ENCODE data around the gene NELFA. TPM values are rescaled to one million over a fixed set of nuclear protein-coding genes. Genes with fewer than 3 reads are reported as not detected.

The NELFA gene
- total and polyA plus RNA-seq, 4 donors, result 7.1 to 11.8 (median 9.3) TPM

DNA sequence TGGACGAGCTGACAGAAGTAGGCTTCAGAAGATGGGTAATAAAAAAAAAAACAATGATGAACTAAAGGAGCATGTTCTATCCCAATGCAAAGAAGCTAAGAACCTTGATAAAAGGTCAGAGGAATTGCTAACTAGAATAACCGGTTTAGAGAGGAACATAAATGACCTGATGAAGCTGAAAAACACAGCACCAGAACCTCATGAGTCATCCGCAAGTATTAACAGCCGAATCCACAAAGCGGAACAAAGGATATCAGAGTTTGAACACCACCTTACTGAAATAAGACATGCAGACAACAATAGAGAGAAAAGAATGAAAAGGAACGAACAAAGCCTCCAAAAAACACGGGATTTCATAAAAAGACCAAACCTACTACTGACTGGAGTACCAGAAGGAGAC, 10.5 kb downstream of the NELFA start:
- Histone ChIP-seq H3K36me3 (ENCODE audit: control insufficient read depth in 4 of 4, insufficient read depth in 3 of 4, low read depth in 1 of 4, low read length in 3 of 4) (peaks cover 0 to 3% (median 0%) of the 10 kb centered on the region in 4 donors), H3K9me3 (ENCODE audit: control insufficient read depth in 4 of 4, low read length in 3 of 4) (no peaks in the 10 kb centered on the region), H3K27me3 (ENCODE audit: control insufficient read depth in 4 of 4, insufficient read depth in 4 of 4, low read length in 3 of 4) (no peaks in the 10 kb centered on the region), H3K4me1 (ENCODE audit: control insufficient read depth in 4 of 4, insufficient read depth in 4 of 4, low read length in 3 of 4) (no peaks in the 10 kb centered on the region), H3K4me3 (ENCODE audit: low read depth in 1 of 3, low read length in 3 of 3) (no peak overlapping the region), H3K27ac (ENCODE audit: low read depth in 1 of 2, low read length in 2 of 2) (no peak overlapping the region), H3K9ac (ENCODE audit: low read depth in 1 of 2, low read length in 2 of 2) (no peak overlapping the region)
- WGBS, result 92% methylated on average over 7 of the region's 7 CpGs
- TF ChIP-seq JUND (IDR thresholded peaks at IDR 0.05), result no peak
- no peak for TF ChIP-seq GABPA (IDR thresholded peaks at IDR 0.05 in 1 of 2, conservative IDR thresholded peaks at IDR 0.05 in 1 of 2)
- TF ChIP-seq FOXA1 (IDR thresholded peaks at IDR 0.05), result no peak
- no peak for TF ChIP-seq FOXA2 (IDR thresholded peaks at IDR 0.05)
- TF ChIP-seq, protein P1, sequence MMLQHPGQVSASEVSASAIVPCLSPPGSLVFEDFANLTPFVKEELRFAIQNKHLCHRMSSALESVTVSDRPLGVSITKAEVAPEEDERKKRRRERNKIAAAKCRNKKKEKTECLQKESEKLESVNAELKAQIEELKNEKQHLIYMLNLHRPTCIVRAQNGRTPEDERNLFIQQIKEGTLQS (IDR thresholded peaks at IDR 0.05), result no peak
- TF ChIP-seq HNF4A (conservative IDR thresholded peaks at IDR 0.05), result no peak
- TF ChIP-seq, protein P2, sequence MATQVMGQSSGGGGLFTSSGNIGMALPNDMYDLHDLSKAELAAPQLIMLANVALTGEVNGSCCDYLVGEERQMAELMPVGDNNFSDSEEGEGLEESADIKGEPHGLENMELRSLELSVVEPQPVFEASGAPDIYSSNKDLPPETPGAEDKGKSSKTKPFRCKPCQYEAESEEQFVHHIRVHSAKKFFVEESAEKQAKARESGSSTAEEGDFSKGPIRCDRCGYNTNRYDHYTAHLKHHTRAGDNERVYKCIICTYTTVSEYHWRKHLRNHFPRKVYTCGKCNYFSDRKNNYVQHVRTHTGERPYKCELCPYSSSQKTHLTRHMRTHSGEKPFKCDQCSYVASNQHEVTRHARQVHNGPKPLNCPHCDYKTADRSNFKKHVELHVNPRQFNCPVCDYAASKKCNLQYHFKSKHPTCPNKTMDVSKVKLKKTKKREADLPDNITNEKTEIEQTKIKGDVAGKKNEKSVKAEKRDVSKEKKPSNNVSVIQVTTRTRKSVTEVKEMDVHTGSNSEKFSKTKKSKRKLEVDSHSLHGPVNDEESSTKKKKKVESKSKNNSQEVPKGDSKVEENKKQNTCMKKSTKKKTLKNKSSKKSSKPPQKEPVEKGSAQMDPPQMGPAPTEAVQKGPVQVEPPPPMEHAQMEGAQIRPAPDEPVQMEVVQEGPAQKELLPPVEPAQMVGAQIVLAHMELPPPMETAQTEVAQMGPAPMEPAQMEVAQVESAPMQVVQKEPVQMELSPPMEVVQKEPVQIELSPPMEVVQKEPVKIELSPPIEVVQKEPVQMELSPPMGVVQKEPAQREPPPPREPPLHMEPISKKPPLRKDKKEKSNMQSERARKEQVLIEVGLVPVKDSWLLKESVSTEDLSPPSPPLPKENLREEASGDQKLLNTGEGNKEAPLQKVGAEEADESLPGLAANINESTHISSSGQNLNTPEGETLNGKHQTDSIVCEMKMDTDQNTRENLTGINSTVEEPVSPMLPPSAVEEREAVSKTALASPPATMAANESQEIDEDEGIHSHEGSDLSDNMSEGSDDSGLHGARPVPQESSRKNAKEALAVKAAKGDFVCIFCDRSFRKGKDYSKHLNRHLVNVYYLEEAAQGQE (IDR thresholded peaks at IDR 0.05), result no peak
- TF ChIP-seq TAF1 (conservative IDR thresholded peaks at IDR 0.05), result no peak
- TF ChIP-seq, protein P3, sequence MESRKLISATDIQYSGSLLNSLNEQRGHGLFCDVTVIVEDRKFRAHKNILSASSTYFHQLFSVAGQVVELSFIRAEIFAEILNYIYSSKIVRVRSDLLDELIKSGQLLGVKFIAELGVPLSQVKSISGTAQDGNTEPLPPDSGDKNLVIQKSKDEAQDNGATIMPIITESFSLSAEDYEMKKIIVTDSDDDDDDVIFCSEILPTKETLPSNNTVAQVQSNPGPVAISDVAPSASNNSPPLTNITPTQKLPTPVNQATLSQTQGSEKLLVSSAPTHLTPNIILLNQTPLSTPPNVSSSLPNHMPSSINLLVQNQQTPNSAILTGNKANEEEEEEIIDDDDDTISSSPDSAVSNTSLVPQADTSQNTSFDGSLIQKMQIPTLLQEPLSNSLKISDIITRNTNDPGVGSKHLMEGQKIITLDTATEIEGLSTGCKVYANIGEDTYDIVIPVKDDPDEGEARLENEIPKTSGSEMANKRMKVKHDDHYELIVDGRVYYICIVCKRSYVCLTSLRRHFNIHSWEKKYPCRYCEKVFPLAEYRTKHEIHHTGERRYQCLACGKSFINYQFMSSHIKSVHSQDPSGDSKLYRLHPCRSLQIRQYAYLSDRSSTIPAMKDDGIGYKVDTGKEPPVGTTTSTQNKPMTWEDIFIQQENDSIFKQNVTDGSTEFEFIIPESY (IDR thresholded peaks at IDR 0.05), result no peak
- no peak for TF ChIP-seq SP1 (IDR thresholded peaks at IDR 0.05)
- no peak for TF ChIP-seq EGR1 (IDR thresholded peaks at IDR 0.05; ENCODE audit: low read depth in 2 of 2)
- TF ChIP-seq NR2F2 (IDR thresholded peaks at IDR 0.05), result no peak
- TF ChIP-seq RAD21 (IDR thresholded peaks at IDR 0.05), result no peak
- TF ChIP-seq, protein P4, sequence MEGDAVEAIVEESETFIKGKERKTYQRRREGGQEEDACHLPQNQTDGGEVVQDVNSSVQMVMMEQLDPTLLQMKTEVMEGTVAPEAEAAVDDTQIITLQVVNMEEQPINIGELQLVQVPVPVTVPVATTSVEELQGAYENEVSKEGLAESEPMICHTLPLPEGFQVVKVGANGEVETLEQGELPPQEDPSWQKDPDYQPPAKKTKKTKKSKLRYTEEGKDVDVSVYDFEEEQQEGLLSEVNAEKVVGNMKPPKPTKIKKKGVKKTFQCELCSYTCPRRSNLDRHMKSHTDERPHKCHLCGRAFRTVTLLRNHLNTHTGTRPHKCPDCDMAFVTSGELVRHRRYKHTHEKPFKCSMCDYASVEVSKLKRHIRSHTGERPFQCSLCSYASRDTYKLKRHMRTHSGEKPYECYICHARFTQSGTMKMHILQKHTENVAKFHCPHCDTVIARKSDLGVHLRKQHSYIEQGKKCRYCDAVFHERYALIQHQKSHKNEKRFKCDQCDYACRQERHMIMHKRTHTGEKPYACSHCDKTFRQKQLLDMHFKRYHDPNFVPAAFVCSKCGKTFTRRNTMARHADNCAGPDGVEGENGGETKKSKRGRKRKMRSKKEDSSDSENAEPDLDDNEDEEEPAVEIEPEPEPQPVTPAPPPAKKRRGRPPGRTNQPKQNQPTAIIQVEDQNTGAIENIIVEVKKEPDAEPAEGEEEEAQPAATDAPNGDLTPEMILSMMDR (IDR thresholded peaks at IDR 0.05; ENCODE audit: low read depth, low read length, missing input control), result no peak
- TF ChIP-seq RXRA (IDR thresholded peaks at IDR 0.05), result no peak
- TF ChIP-seq, protein P5, sequence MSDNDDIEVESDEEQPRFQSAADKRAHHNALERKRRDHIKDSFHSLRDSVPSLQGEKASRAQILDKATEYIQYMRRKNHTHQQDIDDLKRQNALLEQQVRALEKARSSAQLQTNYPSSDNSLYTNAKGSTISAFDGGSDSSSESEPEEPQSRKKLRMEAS (IDR thresholded peaks at IDR 0.05), result no peak
- TF ChIP-seq YY1 (IDR thresholded peaks at IDR 0.05), result no peak
- no peak for TF ChIP-seq HNF4G (IDR thresholded peaks at IDR 0.05)
- no peak for DNase-seq (ENCODE audit: low spot score)
